Endothelial cell of umbilical vein (primary cell): ENCODE data around the gene RNF10. TPM values are rescaled to one million over a fixed set of nuclear protein-coding genes. Genes with fewer than 3 reads are reported as not detected.

Source experiments
- BruUV-seq: library from RNA; stranded (reverse); fragments of 400-500 nt; replicated peaks from 2 replicates; lab custom pipeline; 2021; lab: Mats Ljungman, UMichigan
- CTCF ChIA-PET: fragments of 300-600, 350-600 bp; sonication (Branson Sonifier 250); formaldehyde crosslinking; loops from one replicate; lab custom pipeline; 2021; ENCODE audit warnings: antibody characterized with exemption, inconsistent platforms; lab: Charles Lee
- POLR2A ChIA-PET: fragments of 300-600, 350-600 bp; sonication (Branson Sonifier 250); formaldehyde crosslinking; loops from one replicate; lab custom pipeline; 2021; ENCODE audit warnings: antibody characterized with exemption, inconsistent platforms; lab: Charles Lee
- DNase-seq: peaks from one replicate; pipeline ENCODE4 v3.0.0-alpha.2; 2011; ENCODE audit warnings: low read depth, low spot score
- FAIRE-seq: peaks from 2 replicates; lab custom pipeline; 2011; peaks lifted over from hg19 to GRCh38; lab: Jason Lieb, UNC
- H2AFZ ChIP-seq: 2 replicates; pipeline ENCODE4 v1.6.0; 2012; ENCODE audit warnings: low read depth, low read length, control low read depth, inconsistent platforms
- H3K27ac ChIP-seq: 2 replicates; pipeline ENCODE4 v1.5.1; 2011; ENCODE audit warnings: low read depth, mild to moderate bottlenecking, control low read depth, low read length, moderate library complexity; ENCODE audit not compliant: insufficient read depth
- H3K27me3 ChIP-seq, 2 experiments: 2 replicates each; pipeline versions ENCODE4 v1.6.0 to v1.6.1; 2011; ENCODE audit warnings: low read length in 2 of 2, mixed read lengths in 1 of 2; ENCODE audit not compliant: control insufficient read depth in 2 of 2, insufficient read depth in 2 of 2
- H3K36me3 ChIP-seq, 2 experiments: 2 replicates in 1 of 2; 3 replicates in 1 of 2; pipeline ENCODE4 v1.5.1; 2011; ENCODE audit warnings: low read length in 2 of 2, mild to moderate bottlenecking in 1 of 2, moderate library complexity in 1 of 2; ENCODE audit not compliant: control insufficient read depth in 2 of 2, insufficient read depth in 2 of 2; ENCODE audit errors: extremely low read depth in 1 of 2
- H3K4me1 ChIP-seq: 3 replicates; pipeline ENCODE4 v1.5.1; 2011; ENCODE audit warnings: mild to moderate bottlenecking, low read length; ENCODE audit not compliant: control insufficient read depth, insufficient read depth; ENCODE audit errors: extremely low read depth
- H3K4me2 ChIP-seq: 2 replicates; pipeline ENCODE4 v1.6.1; 2011; ENCODE audit warnings: low read length, control low read depth, mixed read lengths; ENCODE audit not compliant: insufficient read depth
- H3K4me3 ChIP-seq, 3 experiments: fragments of 200-600 bp in 1 of 3; sonication (generic), shearing (Covaris generic) in 1 of 3; replicated peaks in 1 of 3; 2 replicates each; pipeline ENCODE4 v1.5.1; 2011 to 2016; ENCODE audit warnings: control low read depth in 3 of 3, low read length in 3 of 3, mild to moderate bottlenecking in 2 of 3, inconsistent platforms in 1 of 3, low read depth in 1 of 3, moderate library complexity in 1 of 3; ENCODE audit not compliant: insufficient read depth in 1 of 3
- H3K79me2 ChIP-seq: 2 replicates; pipeline ENCODE4 v1.6.0; 2012; ENCODE audit warnings: low read length, inconsistent platforms; ENCODE audit not compliant: control insufficient read depth, insufficient read depth
- H3K9ac ChIP-seq: replicated peaks from 2 replicates; pipeline ENCODE3; 2011; ENCODE audit warnings: low read length, control low read depth; ENCODE audit not compliant: insufficient read depth; ENCODE audit errors: extremely low read depth
- H3K9me1 ChIP-seq: replicated peaks from 3 replicates; pipeline ENCODE4 v1.6.0; 2011; ENCODE audit warnings: mild to moderate bottlenecking, low read length; ENCODE audit not compliant: control insufficient read depth, insufficient read depth; ENCODE audit errors: extremely low read depth
- H3K9me3 ChIP-seq: replicated peaks from 2 replicates; pipeline ENCODE4 v1.5.1; 2012; ENCODE audit warnings: low read length, inconsistent platforms; ENCODE audit not compliant: control insufficient read depth, insufficient read depth
- H4K20me1 ChIP-seq: replicated peaks from 2 replicates; pipeline ENCODE3; 2011; ENCODE audit warnings: mild to moderate bottlenecking, low read length; ENCODE audit not compliant: control insufficient read depth, insufficient read depth; ENCODE audit errors: extremely low read depth
- EZH2 ChIP-seq: IDR thresholded peaks from 2 replicates; pipeline ENCODE4 v1.6.1; 2012; ENCODE audit warnings: borderline replicate concordance, low read depth, mild to moderate bottlenecking, moderate library complexity, low read length, inconsistent platforms; ENCODE audit not compliant: severe bottlenecking
- FOS ChIP-seq: IDR thresholded peaks from 2 replicates; pipeline ENCODE4 v1.6.1; 2011; ENCODE audit warnings: mild to moderate bottlenecking, low read length, moderate library complexity, borderline replicate concordance; ENCODE audit not compliant: insufficient read depth
- GATA2 ChIP-seq: IDR thresholded peaks from 2 replicates; pipeline ENCODE4 v1.7.0; 2011; ENCODE audit warnings: low read depth, mild to moderate bottlenecking, moderate library complexity, mixed read lengths, low read length; ENCODE audit not compliant: insufficient read length, insufficient read depth
- JUN ChIP-seq: IDR thresholded peaks from 2 replicates; pipeline ENCODE4 v1.6.1; 2011; ENCODE audit warnings: borderline replicate concordance, low read depth; ENCODE audit not compliant: insufficient read length, insufficient read depth
- MAX ChIP-seq: IDR thresholded peaks from 2 replicates; pipeline ENCODE4 v1.6.1; 2011; ENCODE audit not compliant: insufficient read depth, insufficient read length
- MYC ChIP-seq: IDR thresholded peaks from one replicate; pipeline ENCODE4 v1.6.1; 2011; ENCODE audit warnings: mild to moderate bottlenecking, low read depth, low read length
- POLR2A ChIP-seq: IDR thresholded peaks from 2 replicates; pipeline ENCODE4 v1.6.1; 2012; ENCODE audit warnings: low read depth, mild to moderate bottlenecking, control low read depth, low read length
- POLR2AphosphoS5 ChIP-seq: IDR thresholded peaks from 2 replicates; pipeline ENCODE4 v1.6.1; 2012; ENCODE audit warnings: low read depth, mild to moderate bottlenecking, control low read depth, low read length, moderate library complexity; ENCODE audit not compliant: insufficient read depth
- dilution Hi-C: fragments of 300-500 bp; cut with MboI; formaldehyde crosslinking; loops from one replicate; pipeline ENCODE4 v1.15.0; 2019; ENCODE audit warnings: low sequenced_read_pairs; ENCODE audit not compliant: extremely low pct_ligation_motif_present
- intact Hi-C: fragments of 100-400 bp; cut with micrococcal nuclease; formaldehyde crosslinking; loops from one replicate; pipeline ENCODE4 v1.10.0; 2022
- polyA plus RNA-seq, 4 experiments: library from polyadenylated mRNA; depleted of rRNA in 3 of 4; stranded (reverse) in 3 of 4; unstranded in 1 of 4; fragments of >200 nt; gene quantifications; 2 replicates each; pipeline versions ENCODE4 v1.2.1 to v1.2.3, GENCODE V29; 2011 to 2012; ENCODE audit warnings: missing spikeins in 1 of 4
- total RNA-seq: library from RNA; stranded (reverse); gene quantifications from 2 replicates; pipeline ENCODE4 v1.2.3, GENCODE V29; 2021
- TF ChIP-seq, protein P1 (sequence below), 2 donors: IDR thresholded peaks; 1 replicate in 1 of 2; 2 replicates in 1 of 2; pipeline ENCODE4 v1.5.1; 2011; ENCODE audit warnings: low read length in 2 of 2, mild to moderate bottlenecking in 2 of 2, moderate library complexity in 2 of 2, control low read depth in 1 of 2, inconsistent platforms in 1 of 2, low read depth in 1 of 2; ENCODE audit not compliant: insufficient read depth in 1 of 2; ENCODE audit errors: extremely low read depth in 1 of 2

Gene RNF10
- total and polyA plus RNA-seq, 2 donors (not counting 3 experiments of a cell fraction or from before 2014, with no cell fraction given): 120 to 236 TPM

DNA sequence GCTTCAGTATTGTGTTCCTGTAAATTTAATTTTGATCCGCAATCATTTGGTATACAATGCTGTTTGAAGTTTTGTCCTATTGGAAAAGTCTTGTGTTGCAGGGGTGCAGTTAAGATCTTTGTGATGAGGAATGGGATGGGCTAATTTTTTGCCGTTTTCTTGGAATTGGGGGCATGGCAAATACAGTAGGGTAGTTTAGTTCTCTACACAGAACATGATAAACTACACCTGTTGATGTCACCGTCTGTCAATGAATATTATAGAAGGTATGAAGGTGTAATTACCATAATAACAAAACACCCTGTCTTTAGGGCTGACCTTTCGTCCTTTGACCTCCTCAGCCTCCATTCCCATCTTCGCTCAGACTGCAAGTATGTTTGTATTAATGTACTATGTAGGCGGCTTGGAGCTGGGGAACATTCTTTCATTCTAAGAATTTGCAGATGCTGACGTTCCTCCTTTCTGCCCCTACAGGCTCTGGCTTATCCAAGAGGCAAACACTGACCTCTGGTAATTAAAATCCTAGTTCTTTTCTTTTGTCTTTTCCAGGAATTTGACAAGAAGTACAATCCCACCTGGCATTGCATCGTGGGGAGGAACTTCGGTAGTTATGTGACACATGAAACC, 36.5 kb upstream of the RNF10 start:
- Histone ChIP-seq H3K79me2 (peaks cover 24% of the 10 kb centered on the region), H3K36me3 (peaks cover 6 to 10% of the 10 kb centered on the region in 2 experiments), H3K9me3 (no peaks in the 10 kb centered on the region), H3K27ac (no peak overlapping the region), H4K20me1 (peaks cover 11% of the 10 kb centered on the region), H3K4me1 (peaks cover 15% of the 10 kb centered on the region), H3K9ac (peak overlapping the region; percentile 78), H2AFZ (no peak overlapping the region), H3K4me3 (peak overlapping the region; percentile 64 to 98 (median 90)), H3K27me3 (no peaks in the 10 kb centered on the region), H3K9me1 (no peaks in the 10 kb centered on the region), H3K4me2 (peak overlapping the region; percentile 98)
- TF ChIP-seq FOS (no peak), POLR2A (no peak), POLR2AphosphoS5 (no peak), MAX (no peak), EZH2 (no peak), JUN (no peak), MYC (no peak), GATA2 (no peak)
- TF ChIP-seq, protein P1, sequence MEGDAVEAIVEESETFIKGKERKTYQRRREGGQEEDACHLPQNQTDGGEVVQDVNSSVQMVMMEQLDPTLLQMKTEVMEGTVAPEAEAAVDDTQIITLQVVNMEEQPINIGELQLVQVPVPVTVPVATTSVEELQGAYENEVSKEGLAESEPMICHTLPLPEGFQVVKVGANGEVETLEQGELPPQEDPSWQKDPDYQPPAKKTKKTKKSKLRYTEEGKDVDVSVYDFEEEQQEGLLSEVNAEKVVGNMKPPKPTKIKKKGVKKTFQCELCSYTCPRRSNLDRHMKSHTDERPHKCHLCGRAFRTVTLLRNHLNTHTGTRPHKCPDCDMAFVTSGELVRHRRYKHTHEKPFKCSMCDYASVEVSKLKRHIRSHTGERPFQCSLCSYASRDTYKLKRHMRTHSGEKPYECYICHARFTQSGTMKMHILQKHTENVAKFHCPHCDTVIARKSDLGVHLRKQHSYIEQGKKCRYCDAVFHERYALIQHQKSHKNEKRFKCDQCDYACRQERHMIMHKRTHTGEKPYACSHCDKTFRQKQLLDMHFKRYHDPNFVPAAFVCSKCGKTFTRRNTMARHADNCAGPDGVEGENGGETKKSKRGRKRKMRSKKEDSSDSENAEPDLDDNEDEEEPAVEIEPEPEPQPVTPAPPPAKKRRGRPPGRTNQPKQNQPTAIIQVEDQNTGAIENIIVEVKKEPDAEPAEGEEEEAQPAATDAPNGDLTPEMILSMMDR (IDR thresholded peaks at IDR 0.05; ENCODE audit: extremely low read depth in 1 of 2, insufficient read depth in 1 of 2, low read depth in 1 of 2, low read length in 2 of 2): no peak
- intact Hi-C loops: loop anchor here (2.0 kb wide), 2 partner anchors 59 to 83 kb away; partner anchors contain the start of genes COX6A1 and POP5
- no peak for FAIRE-seq
- dilution Hi-C loops: no loop called here
- BruUV-seq: TSS peak; percentile 41
- no peak for DNase-seq
- ChIA-PET POLR2A (interaction anchor here (1.0 to 2.1 kb wide), 4 partner anchors 15 to 52 kb away, joined by 3 to 24 read pairs (median 9); partner anchors contain the start of gene SRSF9), CTCF (interaction anchor here (0.8 to 3.6 kb wide), 6 partner anchors 15 to 151 kb away, joined by 3 to 29 read pairs (median 6); partner anchors contain the start of gene COQ5)
